Cardiac muscle cell (in vitro differentiated cells and primary cell): ENCODE results near the gene IGSF21. TPM values are rescaled to one million over a fixed set of nuclear protein-coding genes. Genes with fewer than 3 reads are reported as not detected.

Experiments used
- DNase-seq, 2 donors: peaks; one replicate each; pipeline versions ENCODE4 v3.0.0 to v3.0.0-alpha.2; 2010 to 2017; ENCODE audit warnings: low read depth in 1 of 2, low spot score in 1 of 2
- H3K27ac ChIP-seq: fragments of 200-600 bp; sonication (generic); 2 replicates; pipeline ENCODE4 v1.5.1; 2016
- H3K27me3 ChIP-seq: fragments of 200-600 bp; sonication (generic); 2 replicates; pipeline ENCODE4 v1.6.0; 2016; ENCODE audit warnings: control low read depth
- H3K36me3 ChIP-seq: fragments of 200-600 bp; sonication (generic); 2 replicates; pipeline ENCODE4 v1.5.1; 2016; ENCODE audit warnings: control low read depth
- H3K4me1 ChIP-seq: fragments of 200-600 bp; sonication (generic); 2 replicates; pipeline ENCODE4 v1.8.1; 2017; ENCODE audit warnings: low read depth, mild to moderate bottlenecking, mixed run types
- H3K4me3 ChIP-seq: fragments of 200-600 bp; sonication (generic); 2 replicates; pipeline ENCODE4 v1.5.1; 2016; ENCODE audit warnings: mild to moderate bottlenecking
- H3K9me3 ChIP-seq: fragments of 200-600 bp; sonication (generic); 2 replicates; pipeline ENCODE4 v1.5.1; 2017; ENCODE audit warnings: low read depth, mild to moderate bottlenecking, control low read depth
- polyA plus RNA-seq: library from polyadenylated mRNA; unstranded; fragments of >200 nt; fragmentation: Nextera tagmentation; extraction: Ambion mirVana; gene quantifications from 2 replicates; pipeline ENCODE4 v1.2.1, GENCODE V29; 2016
- total RNA-seq: library from RNA; depleted of rRNA; stranded (reverse); fragments of >200 nt; gene quantifications from 2 replicates; pipeline ENCODE4 v1.2.3, GENCODE V29; 2016
- TF ChIP-seq, protein P1 (sequence below): IDR thresholded peaks from 2 replicates; pipeline ENCODE4 v1.5.1; 2012; ENCODE audit warnings: low read depth, mild to moderate bottlenecking, low read length

Gene IGSF21
- total and polyA plus RNA-seq, 2 experiments from 2014 or later = 0.06 TPM; not detected in 1

DNA sequence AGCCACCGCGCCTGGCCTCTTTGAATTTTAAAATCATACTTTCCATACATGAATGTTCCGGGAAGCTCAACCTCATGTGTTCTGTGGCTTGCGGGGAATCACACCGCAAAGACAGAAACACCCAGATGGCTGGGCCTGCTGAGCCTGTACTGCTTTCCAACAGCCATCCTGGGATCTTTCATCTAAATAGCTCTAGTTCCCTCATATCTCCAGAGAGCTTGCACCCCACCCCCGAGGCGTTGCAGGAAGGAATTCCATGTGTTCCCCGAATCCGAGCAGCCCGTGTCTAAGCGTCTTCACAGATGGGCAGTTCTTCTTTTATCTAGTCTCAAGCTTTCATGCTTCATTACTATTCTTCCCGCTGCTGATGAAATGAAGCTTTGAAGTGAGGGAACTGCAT is 66.4 kb downstream of the IGSF21 start:
- Histone ChIP-seq H3K9me3 (no peaks in the 10 kb centered on the region), H3K4me3 (no peak overlapping the region), H3K36me3 (no peaks in the 10 kb centered on the region), H3K27ac (no peak overlapping the region), H3K4me1 (no peaks in the 10 kb centered on the region), H3K27me3 (peaks cover 17% of the 10 kb centered on the region)
- no peak for DNase-seq
- TF ChIP-seq, protein P1, sequence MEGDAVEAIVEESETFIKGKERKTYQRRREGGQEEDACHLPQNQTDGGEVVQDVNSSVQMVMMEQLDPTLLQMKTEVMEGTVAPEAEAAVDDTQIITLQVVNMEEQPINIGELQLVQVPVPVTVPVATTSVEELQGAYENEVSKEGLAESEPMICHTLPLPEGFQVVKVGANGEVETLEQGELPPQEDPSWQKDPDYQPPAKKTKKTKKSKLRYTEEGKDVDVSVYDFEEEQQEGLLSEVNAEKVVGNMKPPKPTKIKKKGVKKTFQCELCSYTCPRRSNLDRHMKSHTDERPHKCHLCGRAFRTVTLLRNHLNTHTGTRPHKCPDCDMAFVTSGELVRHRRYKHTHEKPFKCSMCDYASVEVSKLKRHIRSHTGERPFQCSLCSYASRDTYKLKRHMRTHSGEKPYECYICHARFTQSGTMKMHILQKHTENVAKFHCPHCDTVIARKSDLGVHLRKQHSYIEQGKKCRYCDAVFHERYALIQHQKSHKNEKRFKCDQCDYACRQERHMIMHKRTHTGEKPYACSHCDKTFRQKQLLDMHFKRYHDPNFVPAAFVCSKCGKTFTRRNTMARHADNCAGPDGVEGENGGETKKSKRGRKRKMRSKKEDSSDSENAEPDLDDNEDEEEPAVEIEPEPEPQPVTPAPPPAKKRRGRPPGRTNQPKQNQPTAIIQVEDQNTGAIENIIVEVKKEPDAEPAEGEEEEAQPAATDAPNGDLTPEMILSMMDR = no peak

DNA sequence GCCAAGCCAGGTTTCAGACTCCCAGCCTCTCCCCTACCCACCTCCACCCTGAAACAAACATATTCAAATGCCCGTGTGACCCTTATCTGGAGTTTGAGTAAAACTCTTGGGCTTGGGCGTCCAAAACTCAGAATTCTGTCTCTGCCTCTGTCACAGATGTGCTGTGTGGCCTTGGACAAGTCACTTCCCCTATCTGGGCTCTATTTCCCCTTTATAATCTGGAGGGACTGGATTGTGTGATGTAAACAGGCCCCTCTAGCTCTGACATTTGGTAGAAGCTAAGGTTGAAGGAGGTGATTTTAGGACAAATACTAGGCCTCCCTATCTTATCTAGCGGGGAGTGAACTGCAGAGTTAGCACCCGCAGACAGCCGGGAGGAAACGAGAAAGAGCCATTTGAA is 67.5 kb downstream of the IGSF21 start:
- no peak for DNase-seq
- no peak overlapping the region for H3K4me3 ChIP-seq
- no peaks in the 10 kb centered on the region for H3K36me3 ChIP-seq
- no peak overlapping the region for H3K27ac ChIP-seq
- TF ChIP-seq, protein P1 = no peak
- H3K4me1 ChIP-seq = no peaks in the 10 kb centered on the region
- no peaks in the 10 kb centered on the region for H3K9me3 ChIP-seq
- peaks cover 23% of the 10 kb centered on the region for H3K27me3 ChIP-seq

DNA sequence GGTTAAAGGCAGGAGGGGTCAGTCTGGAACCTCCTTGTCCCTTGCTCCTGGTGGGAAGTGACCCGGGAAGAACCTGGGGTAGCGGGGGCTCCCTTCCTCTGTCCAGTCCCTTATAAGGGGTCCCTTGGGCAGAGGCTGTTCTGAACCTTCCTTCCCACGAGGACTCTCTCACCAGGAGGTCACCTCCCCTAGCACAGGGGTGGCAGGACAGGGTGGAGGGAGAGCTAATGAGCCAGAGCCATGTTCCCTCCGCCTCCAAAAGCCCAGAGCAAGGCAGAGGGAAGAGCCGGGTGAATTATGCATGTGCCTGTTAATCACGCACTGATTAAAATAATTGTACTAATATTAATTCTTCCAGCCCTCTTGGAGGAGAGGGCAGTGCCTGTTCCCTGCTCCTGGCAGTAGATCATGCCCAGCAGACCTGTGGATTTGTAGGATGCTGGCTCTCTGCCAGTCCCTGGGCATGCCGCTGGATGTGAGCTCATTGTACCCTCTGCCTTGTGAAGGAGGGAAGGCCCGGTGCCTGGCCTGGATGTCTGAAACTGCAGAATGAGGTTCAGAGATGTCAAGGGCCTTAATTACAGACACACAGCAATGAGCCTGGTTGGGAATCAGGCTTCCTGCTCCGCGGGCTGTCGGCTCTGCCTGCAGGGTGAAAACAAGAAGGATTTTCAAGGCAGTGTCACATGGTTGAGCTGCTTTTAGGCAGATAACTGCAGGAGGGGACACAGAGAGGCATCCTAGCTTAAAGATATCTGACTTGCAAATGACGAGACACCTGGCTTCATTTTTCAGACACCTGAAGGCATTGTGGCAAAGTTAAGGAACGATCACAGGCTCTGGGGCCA is 68.2 kb downstream of the IGSF21 start:
- TF ChIP-seq, protein P1 = no peak
- Histone ChIP-seq H3K4me3 (no peak overlapping the region), H3K27ac (no peak overlapping the region), H3K9me3 (no peaks in the 10 kb centered on the region), H3K27me3 (peaks cover 26% of the 10 kb centered on the region), H3K4me1 (no peaks in the 10 kb centered on the region), H3K36me3 (no peaks in the 10 kb centered on the region)
- no peak for DNase-seq

DNA sequence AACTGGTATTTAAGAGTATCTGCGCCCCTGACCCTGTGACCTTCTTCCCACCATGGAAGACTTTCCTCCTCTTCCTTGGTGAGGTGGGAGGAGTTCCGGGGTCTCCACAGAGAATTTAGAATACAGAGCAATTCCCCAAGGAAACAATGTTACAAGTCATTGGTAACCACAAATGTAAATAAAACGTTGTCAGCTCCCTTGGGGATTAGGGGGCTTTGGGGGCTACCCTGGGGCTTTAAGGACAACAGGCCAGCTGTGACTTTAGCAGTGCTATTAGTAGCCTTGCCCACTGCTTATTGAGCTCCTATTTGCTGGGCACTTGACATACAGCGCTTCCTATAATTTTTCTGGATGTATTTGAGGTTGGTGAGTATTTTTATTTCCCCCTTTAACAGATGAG is 69.0 kb downstream of the IGSF21 start:
- Histone ChIP-seq H3K36me3 (no peaks in the 10 kb centered on the region), H3K27me3 (peaks cover 26% of the 10 kb centered on the region), H3K4me3 (no peak overlapping the region), H3K4me1 (no peaks in the 10 kb centered on the region), H3K9me3 (no peaks in the 10 kb centered on the region), H3K27ac (no peak overlapping the region)
- DNase-seq = no peak
- TF ChIP-seq, protein P1 = no peak

DNA sequence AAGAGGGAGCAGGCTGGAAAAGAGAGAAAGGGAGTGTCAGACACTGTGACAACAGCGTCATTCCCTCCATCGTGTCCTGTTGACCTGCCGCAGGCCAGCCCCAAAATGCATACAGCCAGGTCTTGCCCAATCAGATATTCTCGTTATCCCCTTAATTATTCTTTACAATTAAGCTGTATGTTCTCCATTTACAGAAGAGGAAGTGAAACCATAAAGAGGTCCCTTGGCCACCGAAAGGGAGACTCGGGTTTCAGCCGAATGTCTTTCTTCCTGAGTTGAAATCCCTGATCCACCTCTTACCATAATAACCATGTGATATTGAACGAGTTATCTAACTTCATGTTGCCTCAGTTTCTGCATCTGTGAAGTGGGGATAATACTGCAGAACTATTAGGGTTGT is 70.5 kb downstream of the IGSF21 start:
- Histone ChIP-seq H3K36me3 (no peaks in the 10 kb centered on the region), H3K27me3 (peaks cover 26% of the 10 kb centered on the region), H3K4me3 (no peak overlapping the region), H3K27ac (no peak overlapping the region), H3K9me3 (no peaks in the 10 kb centered on the region), H3K4me1 (no peaks in the 10 kb centered on the region)
- DNase-seq = no peak
- TF ChIP-seq, protein P1 = no peak
